GM12878 (cell line): Measurements from ENCODE around the gene GNG3. TPM values are rescaled to one million over a fixed set of nuclear protein-coding genes. Genes with fewer than 3 reads are reported as not detected.

Source experiments
- CBX3 ChIP-seq: fragments of 200-600 bp; sonication (generic); IDR thresholded peaks from 2 replicates; pipeline ENCODE4 v1.6.1; 2016; ENCODE audit warnings: low read depth, borderline replicate concordance
- EED ChIP-seq: sonication (generic); IDR thresholded peaks from 2 replicates; pipeline ENCODE4 v1.6.1; 2016; ENCODE audit warnings: antibody characterized with exemption, low read depth
- EZH2 ChIP-seq: IDR thresholded peaks from 2 replicates; pipeline ENCODE4 v1.6.1; 2012; ENCODE audit warnings: low read depth, mild to moderate bottlenecking, control low read depth, inconsistent platforms, low read length, borderline replicate concordance; ENCODE audit not compliant: control insufficient read depth
- JUND ChIP-seq: IDR thresholded peaks from 2 replicates; pipeline ENCODE4 v1.6.1; 2012; ENCODE audit warnings: low read depth, mild to moderate bottlenecking, low read length, improper control_type of control experiment, moderate library complexity
- KAT2A ChIP-seq: conservative IDR thresholded peaks from 2 replicates; pipeline ENCODE4 v1.6.1; 2011; ENCODE audit warnings: low read depth, low read length; ENCODE audit not compliant: control insufficient read depth
- NR2C2 ChIP-seq: IDR thresholded peaks from 2 replicates; pipeline ENCODE4 v1.6.1; 2011; ENCODE audit warnings: borderline replicate concordance, low read depth; ENCODE audit not compliant: control insufficient read depth, insufficient read length
- PML ChIP-seq: IDR thresholded peaks from 2 replicates; pipeline ENCODE4 v1.6.1; 2012; ENCODE audit warnings: low read length, inconsistent platforms
- SMARCA5 ChIP-seq: fragments of 450-650 bp; IDR thresholded peaks from 2 replicates; pipeline ENCODE4 v1.6.1; 2017; ENCODE audit warnings: mild to moderate bottlenecking
- ZNF217 ChIP-seq: fragments of 450-650 bp; IDR thresholded peaks from 2 replicates; pipeline ENCODE4 v1.6.1; 2017; ENCODE audit warnings: antibody characterized with exemption, mild to moderate bottlenecking
- ZNF274 ChIP-seq: IDR thresholded peaks from one replicate; pipeline ENCODE4 v1.8.0; 2011; ENCODE audit not compliant: insufficient read length, insufficient read depth
- ZSCAN29 ChIP-seq: fragments of 450-650 bp; IDR thresholded peaks from 2 replicates; pipeline ENCODE4 v1.6.1; 2017; ENCODE audit warnings: mild to moderate bottlenecking, moderate library complexity
- polyA plus RNA-seq, 11 experiments: library from polyadenylated mRNA; depleted of rRNA in 4 of 11; unstranded in 6 of 11; stranded (reverse) in 5 of 11; fragments of >200 nt; fragmentation: Nextera tagmentation in 4 of 11; fragmentation: Illumina TruSeq in 1 of 11; extraction: Ambion mirVana in 4 of 11; extraction: Trizol in 1 of 11; gene quantifications; 1 replicate in 1 of 11; 2 replicates in 10 of 11; pipeline versions ENCODE4 v1.2.1 to v1.2.3, GENCODE V29; 2011 to 2016; ENCODE audit warnings: inconsistent platforms in 2 of 11, missing spikeins in 2 of 11, low read depth in 1 of 11
- total RNA-seq, 4 experiments: library from RNA; depleted of rRNA in 3 of 4; stranded (reverse); fragments of >200 nt in 3 of 4; fragmentation: Illumina TruSeq in 1 of 4; extraction: Trizol in 1 of 4; gene quantifications; 2 replicates each; pipeline versions ENCODE4 v1.2.1 to v1.2.3, GENCODE V29; 2013 to 2021
- TF ChIP-seq, protein P1 (sequence below): IDR thresholded peaks from 2 replicates; pipeline ENCODE4 v1.6.1; 2011; ENCODE audit warnings: low read depth, low read length, improper control_type of control experiment, borderline replicate concordance
- TF ChIP-seq, protein P2 (sequence below), 3 experiments: IDR thresholded peaks in 2 of 3; conservative IDR thresholded peaks in 1 of 3; 2 replicates each; pipeline ENCODE4 v1.5.1; 2011; ENCODE audit warnings: low read depth in 3 of 3, low read length in 3 of 3, mild to moderate bottlenecking in 3 of 3, control low read depth in 2 of 3, moderate library complexity in 2 of 3, inconsistent platforms in 1 of 3, mixed read lengths in 1 of 3; ENCODE audit not compliant: control insufficient read depth in 2 of 3, insufficient read depth in 1 of 3; ENCODE audit errors: extremely low read depth in 1 of 3

The GNG3 gene
- total and polyA plus RNA-seq, 10 of the 15 experiments (the other 5 are each of a cell fraction or from before 2014, with no cell fraction given) = 0.27 to 0.83 (median 0.57) TPM; not detected in 5

DNA sequence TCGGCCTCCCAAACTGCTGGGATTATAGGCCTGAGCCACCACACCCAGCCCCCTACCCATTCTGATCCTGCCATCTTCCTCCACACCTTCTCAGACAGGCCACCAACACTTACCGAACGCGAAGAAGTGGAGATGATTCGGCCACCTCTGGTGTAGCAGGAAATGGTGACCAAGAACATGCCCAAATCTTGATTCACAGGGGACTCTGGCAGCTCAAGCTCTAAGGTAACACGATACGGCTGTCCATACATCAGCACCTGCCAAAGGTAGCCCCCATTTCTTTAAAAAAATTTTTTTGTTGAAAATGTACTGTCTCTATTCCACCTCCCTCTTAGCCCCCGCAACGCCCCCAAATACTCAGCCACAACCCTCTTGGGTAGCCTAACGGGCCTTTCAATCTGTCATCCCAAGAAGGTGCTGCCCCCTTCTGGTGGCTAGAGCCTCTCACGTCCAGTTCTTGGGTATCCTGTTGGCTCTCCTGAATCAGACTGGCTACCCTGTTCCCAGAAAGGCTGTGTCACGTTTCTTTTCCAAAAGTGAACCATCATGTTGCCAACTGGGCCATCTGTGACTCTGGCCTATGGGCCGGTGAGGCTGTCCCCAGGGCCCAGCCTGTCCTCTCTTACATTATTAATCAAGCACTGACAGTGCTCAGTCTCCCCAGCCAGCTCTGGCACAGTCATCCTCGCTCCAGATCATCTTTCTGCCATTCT is 12.9 kb upstream of the GNG3 start (continued):
- TF ChIP-seq, protein P1, sequence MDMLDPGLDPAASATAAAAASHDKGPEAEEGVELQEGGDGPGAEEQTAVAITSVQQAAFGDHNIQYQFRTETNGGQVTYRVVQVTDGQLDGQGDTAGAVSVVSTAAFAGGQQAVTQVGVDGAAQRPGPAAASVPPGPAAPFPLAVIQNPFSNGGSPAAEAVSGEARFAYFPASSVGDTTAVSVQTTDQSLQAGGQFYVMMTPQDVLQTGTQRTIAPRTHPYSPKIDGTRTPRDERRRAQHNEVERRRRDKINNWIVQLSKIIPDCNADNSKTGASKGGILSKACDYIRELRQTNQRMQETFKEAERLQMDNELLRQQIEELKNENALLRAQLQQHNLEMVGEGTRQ = no peak
- TF ChIP-seq KAT2A (no peak), PML (no peak), EZH2 (no peak), ZNF217 (no peak), ZSCAN29 (no peak), EED (no peak), JUND (no peak), CBX3 (no peak), SMARCA5 (no peak), NR2C2 (no peak), ZNF274 (no peak)
- TF ChIP-seq, protein P2, sequence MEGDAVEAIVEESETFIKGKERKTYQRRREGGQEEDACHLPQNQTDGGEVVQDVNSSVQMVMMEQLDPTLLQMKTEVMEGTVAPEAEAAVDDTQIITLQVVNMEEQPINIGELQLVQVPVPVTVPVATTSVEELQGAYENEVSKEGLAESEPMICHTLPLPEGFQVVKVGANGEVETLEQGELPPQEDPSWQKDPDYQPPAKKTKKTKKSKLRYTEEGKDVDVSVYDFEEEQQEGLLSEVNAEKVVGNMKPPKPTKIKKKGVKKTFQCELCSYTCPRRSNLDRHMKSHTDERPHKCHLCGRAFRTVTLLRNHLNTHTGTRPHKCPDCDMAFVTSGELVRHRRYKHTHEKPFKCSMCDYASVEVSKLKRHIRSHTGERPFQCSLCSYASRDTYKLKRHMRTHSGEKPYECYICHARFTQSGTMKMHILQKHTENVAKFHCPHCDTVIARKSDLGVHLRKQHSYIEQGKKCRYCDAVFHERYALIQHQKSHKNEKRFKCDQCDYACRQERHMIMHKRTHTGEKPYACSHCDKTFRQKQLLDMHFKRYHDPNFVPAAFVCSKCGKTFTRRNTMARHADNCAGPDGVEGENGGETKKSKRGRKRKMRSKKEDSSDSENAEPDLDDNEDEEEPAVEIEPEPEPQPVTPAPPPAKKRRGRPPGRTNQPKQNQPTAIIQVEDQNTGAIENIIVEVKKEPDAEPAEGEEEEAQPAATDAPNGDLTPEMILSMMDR (IDR thresholded peaks at IDR 0.05 in 2 of 3, conservative IDR thresholded peaks at IDR 0.05 in 1 of 3; ENCODE audit: control insufficient read depth in 2 of 3, extremely low read depth in 1 of 3, insufficient read depth in 1 of 3, low read depth in 3 of 3, low read length in 3 of 3) = peak; percentile 79 to 86 (median 82)
